ENCODE measurements around the gene ANKRD13D. TPM values are rescaled to one million over a fixed set of nuclear protein-coding genes. Genes with fewer than 3 reads are reported as not detected.

The ANKRD13D gene
- total RNA-seq, 4 donors from 2014 or later, result 19.7 to 194 (median 54.5) TPM

DNA sequence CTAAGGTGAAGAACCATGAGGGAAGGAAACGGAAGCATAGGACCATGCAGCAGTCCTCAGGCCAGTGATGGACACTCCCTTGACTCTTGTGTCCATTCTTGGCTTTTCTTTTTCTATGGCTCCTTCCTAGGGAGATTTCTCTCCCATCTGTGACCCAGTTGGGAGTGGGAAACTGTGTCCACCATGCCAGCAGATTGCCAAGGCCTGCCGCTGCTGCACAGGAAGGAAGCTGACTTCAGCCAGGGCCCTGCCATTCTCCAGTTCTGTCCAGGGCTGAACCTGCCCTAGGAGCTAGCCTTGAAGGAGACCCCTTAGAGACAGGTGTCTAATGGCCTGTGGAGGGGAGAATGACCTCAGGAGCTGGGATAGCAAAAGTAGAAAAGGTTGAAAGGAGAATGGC, 31.6 kb downstream of the ANKRD13D start:
- Histone ChIP-seq H3K4me3 (no peak overlapping the region), H3K9me3 (no peaks in the 10 kb centered on the region), H3K27ac (no peak overlapping the region), H3K27me3 (no peaks in the 10 kb centered on the region), H3K4me1 (peaks cover 0 to 27% (median 22%) of the 10 kb centered on the region in 4 donors), H3K36me3 (no peaks in the 10 kb centered on the region)
- in situ Hi-C loops (cut with MboI; ENCODE audit: low pct_ligation_motif_present in 1 of 4, low pct_unique_long_range_greater_than_20kb in 1 of 4, low sequenced_read_pairs in 3 of 4) (no loop called here), intact Hi-C loops (cut with DNase I; ENCODE audit: low total_unique reads) (no loop called here)
- TF ChIP-seq POLR2A (IDR thresholded peaks at IDR 0.05) (no peak), EP300 (IDR thresholded peaks at IDR 0.05; ENCODE audit: low read depth) (no peak), POLR2AphosphoS5 (IDR thresholded peaks at IDR 0.05) (no peak)
- TF ChIP-seq, protein P1, sequence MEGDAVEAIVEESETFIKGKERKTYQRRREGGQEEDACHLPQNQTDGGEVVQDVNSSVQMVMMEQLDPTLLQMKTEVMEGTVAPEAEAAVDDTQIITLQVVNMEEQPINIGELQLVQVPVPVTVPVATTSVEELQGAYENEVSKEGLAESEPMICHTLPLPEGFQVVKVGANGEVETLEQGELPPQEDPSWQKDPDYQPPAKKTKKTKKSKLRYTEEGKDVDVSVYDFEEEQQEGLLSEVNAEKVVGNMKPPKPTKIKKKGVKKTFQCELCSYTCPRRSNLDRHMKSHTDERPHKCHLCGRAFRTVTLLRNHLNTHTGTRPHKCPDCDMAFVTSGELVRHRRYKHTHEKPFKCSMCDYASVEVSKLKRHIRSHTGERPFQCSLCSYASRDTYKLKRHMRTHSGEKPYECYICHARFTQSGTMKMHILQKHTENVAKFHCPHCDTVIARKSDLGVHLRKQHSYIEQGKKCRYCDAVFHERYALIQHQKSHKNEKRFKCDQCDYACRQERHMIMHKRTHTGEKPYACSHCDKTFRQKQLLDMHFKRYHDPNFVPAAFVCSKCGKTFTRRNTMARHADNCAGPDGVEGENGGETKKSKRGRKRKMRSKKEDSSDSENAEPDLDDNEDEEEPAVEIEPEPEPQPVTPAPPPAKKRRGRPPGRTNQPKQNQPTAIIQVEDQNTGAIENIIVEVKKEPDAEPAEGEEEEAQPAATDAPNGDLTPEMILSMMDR (IDR thresholded peaks at IDR 0.05), result no peak
- WGBS, 2 donors (ENCODE audit: low coverage in 1 of 2), result 90 to 100% methylated on average over 2 of the region's 2 CpGs
- DNase-seq, result no peak

DNA sequence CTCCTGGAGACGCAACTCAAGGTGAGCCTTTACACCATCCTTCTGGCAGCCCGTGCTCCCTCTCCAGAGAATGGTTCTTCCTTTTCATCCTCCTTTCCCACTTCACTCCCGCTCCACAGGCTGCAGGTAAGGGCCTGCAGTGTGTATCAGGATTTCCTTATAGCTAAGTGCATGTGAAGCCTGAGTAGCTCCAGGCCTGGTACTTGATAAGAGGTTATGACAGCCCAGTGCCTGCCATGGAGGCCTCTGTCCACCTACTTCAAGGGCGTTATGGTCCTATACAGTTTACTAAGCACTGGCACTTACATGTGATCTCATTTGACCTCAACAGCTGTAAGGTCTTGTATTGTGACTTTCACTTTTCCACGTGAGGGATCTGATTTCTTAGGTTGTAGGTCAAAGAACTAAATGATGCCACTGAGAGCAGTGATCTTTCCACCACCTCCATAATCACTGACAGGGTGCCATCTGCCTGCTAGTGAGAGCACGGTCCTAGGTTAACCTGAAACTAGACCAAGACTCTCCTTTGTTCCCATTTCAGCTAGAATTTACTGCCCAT, 32.3 kb downstream of the ANKRD13D start:
- peaks cover 0 to 27% (median 20%) of the 10 kb centered on the region in 4 donors for H3K4me1 ChIP-seq
- H3K27me3 ChIP-seq, result no peaks in the 10 kb centered on the region
- in situ Hi-C loops (cut with MboI; ENCODE audit: low pct_ligation_motif_present in 1 of 4, low pct_unique_long_range_greater_than_20kb in 1 of 4, low sequenced_read_pairs in 3 of 4), result no loop called here
- intact Hi-C loops (cut with DNase I; ENCODE audit: low total_unique reads), result no loop called here
- no peaks in the 10 kb centered on the region for H3K36me3 ChIP-seq
- TF ChIP-seq, protein P1 (IDR thresholded peaks at IDR 0.05), result no peak
- TF ChIP-seq EP300 (IDR thresholded peaks at IDR 0.05; ENCODE audit: low read depth) (no peak), POLR2AphosphoS5 (IDR thresholded peaks at IDR 0.05) (no peak), POLR2A (IDR thresholded peaks at IDR 0.05) (no peak)
- no peak overlapping the region for H3K4me3 ChIP-seq
- DNase-seq, result no peak
- H3K27ac ChIP-seq, result no peak overlapping the region
- no peaks in the 10 kb centered on the region for H3K9me3 ChIP-seq
- WGBS, 2 donors (ENCODE audit: low coverage in 1 of 2), result 50 to 77% methylated on average over 2 to 6 of the region's 6 CpGs

DNA sequence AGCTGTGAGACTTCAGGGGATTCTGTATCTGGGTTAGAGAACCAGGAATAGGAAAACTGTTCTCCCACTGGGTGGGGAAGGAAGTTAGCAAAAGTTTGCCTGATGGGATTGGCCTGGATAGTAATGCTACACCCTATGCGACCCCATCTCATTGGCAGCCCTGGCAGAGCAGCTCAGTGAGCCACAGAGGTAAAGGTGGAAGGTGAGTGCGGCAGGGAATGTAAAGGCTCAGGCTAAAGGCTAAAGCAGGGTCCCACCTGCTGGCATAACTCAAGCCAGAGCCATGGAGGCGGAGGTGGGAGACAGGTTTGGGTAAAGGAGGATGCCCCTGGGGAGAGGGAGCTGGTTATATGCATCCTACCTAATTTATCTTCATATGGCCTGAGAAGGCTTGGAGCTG, 32.9 kb downstream of the ANKRD13D start:
- TF ChIP-seq, protein P1 (IDR thresholded peaks at IDR 0.05), result no peak
- no peak for TF ChIP-seq POLR2A (IDR thresholded peaks at IDR 0.05)
- TF ChIP-seq EP300 (IDR thresholded peaks at IDR 0.05; ENCODE audit: low read depth), result no peak
- TF ChIP-seq POLR2AphosphoS5 (IDR thresholded peaks at IDR 0.05), result no peak
- WGBS, 2 donors (ENCODE audit: low coverage in 1 of 2), result 87 to 100% methylated on average over 1 to 3 of the region's 3 CpGs

DNA sequence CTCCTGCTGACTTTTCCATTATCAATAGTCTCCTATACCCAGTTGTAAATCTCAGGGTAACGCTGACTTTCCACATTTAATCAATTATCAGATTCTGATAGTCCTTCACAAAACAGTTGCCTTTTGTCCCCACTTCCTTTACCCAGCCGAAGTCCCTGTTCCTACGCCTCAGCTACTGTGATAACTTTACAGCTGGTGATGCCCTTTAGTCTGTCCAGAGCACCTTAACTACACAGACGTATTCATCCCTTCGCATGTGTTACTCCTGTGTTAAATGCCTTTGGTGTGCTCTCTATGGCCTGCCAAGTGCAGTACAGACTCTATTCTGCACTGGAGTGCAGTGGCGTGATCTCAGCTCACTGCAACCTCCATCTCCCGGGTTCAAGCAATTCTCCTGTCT, 34.4 kb downstream of the ANKRD13D start:
- intact Hi-C loops (cut with DNase I; ENCODE audit: low total_unique reads) (no loop called here), in situ Hi-C loops (cut with MboI; ENCODE audit: low pct_ligation_motif_present in 1 of 4, low pct_unique_long_range_greater_than_20kb in 1 of 4, low sequenced_read_pairs in 3 of 4) (no loop called here)
- H3K27ac ChIP-seq, result no peak overlapping the region
- H3K4me1 ChIP-seq, result peaks cover 0 to 18% (median 12%) of the 10 kb centered on the region in 4 donors
- no peaks in the 10 kb centered on the region for H3K9me3 ChIP-seq
- no peak overlapping the region for H3K4me3 ChIP-seq
- H3K27me3 ChIP-seq, result no peaks in the 10 kb centered on the region
- no peak for DNase-seq
- TF ChIP-seq POLR2AphosphoS5 (IDR thresholded peaks at IDR 0.05) (no peak), EP300 (IDR thresholded peaks at IDR 0.05; ENCODE audit: low read depth) (no peak), POLR2A (IDR thresholded peaks at IDR 0.05) (no peak)
- TF ChIP-seq, protein P1 (IDR thresholded peaks at IDR 0.05), result no peak
- 77 to 91% methylated on average over 6 to 7 of the region's 7 CpGs for WGBS, 2 donors (ENCODE audit: low coverage in 1 of 2)
- no peaks in the 10 kb centered on the region for H3K36me3 ChIP-seq

More for the DNA sequence above, 32.9 kb downstream of the ANKRD13D start:
- Histone ChIP-seq H3K36me3 (no peaks in the 10 kb centered on the region), H3K9me3 (no peaks in the 10 kb centered on the region), H3K27me3 (no peaks in the 10 kb centered on the region), H3K4me3 (no peak overlapping the region), H3K27ac (no peak overlapping the region), H3K4me1 (peaks cover 0 to 24% (median 17%) of the 10 kb centered on the region in 4 donors)
- DNase-seq, result no peak
- intact Hi-C loops (cut with DNase I; ENCODE audit: low total_unique reads), result no loop called here
- in situ Hi-C loops (cut with MboI; ENCODE audit: low pct_ligation_motif_present in 1 of 4, low pct_unique_long_range_greater_than_20kb in 1 of 4, low sequenced_read_pairs in 3 of 4), result no loop called here

All from transverse colon (tissue), 4 donors.